Measurements from ENCODE around the gene WFDC8.

WFDC8 gene

GRCh38 chr20:45503403-45503802 lies 75.7 kb downstream of the WFDC8 start:
- TF ChIP-seq CTCF (conservative IDR thresholded peaks at IDR 0.05; ENCODE audit: low read depth, low read length): no peak
- H3K4me2 ChIP-seq: no peak overlapping the region
- H3K27me3 ChIP-seq (ENCODE audit: insufficient read depth, low read depth): no peaks in the 10 kb centered on the region
- H2AFZ ChIP-seq (ENCODE audit: low read depth): no peak overlapping the region
- H3K4me3 ChIP-seq (IDR thresholded peaks at IDR 0.05; ENCODE audit: insufficient read depth, low read depth, low read length): no peak overlapping the region
- H3K36me3 ChIP-seq (ENCODE audit: insufficient read depth): no peaks in the 10 kb centered on the region
- peaks cover 27% of the 10 kb centered on the region for H3K4me1 ChIP-seq (ENCODE audit: low read depth, poor library complexity, severe bottlenecking)
- H3K9ac ChIP-seq: no peak overlapping the region
- H3K27ac ChIP-seq: no peak overlapping the region
- H3K79me2 ChIP-seq (ENCODE audit: insufficient read depth, low read depth): no peaks in the 10 kb centered on the region
- no peaks in the 10 kb centered on the region for H4K20me1 ChIP-seq (ENCODE audit: insufficient read depth)

- no peaks in the 10 kb centered on the region for H3K36me3 ChIP-seq (ENCODE audit: insufficient read depth)
- no peak overlapping the region for H3K4me2 ChIP-seq
- H3K4me1 ChIP-seq (ENCODE audit: low read depth, poor library complexity, severe bottlenecking): peaks cover 19% of the 10 kb centered on the region
- no peaks in the 10 kb centered on the region for H4K20me1 ChIP-seq (ENCODE audit: insufficient read depth)
- H3K27ac ChIP-seq: no peak overlapping the region
- H3K79me2 ChIP-seq (ENCODE audit: insufficient read depth, low read depth): no peaks in the 10 kb centered on the region
- H3K9ac ChIP-seq: no peak overlapping the region
- no peaks in the 10 kb centered on the region for H3K27me3 ChIP-seq (ENCODE audit: insufficient read depth, low read depth)
- no peak overlapping the region for H2AFZ ChIP-seq (ENCODE audit: low read depth)
- TF ChIP-seq CTCF (conservative IDR thresholded peaks at IDR 0.05; ENCODE audit: low read depth, low read length): no peak
- H3K4me3 ChIP-seq (IDR thresholded peaks at IDR 0.05; ENCODE audit: insufficient read depth, low read depth, low read length): no peak overlapping the region
These were observed 76.5 kb downstream of the WFDC8 start for GRCh38 chr20:45502561-45502960.

Data from KMS-11 (cell line).